Measurements from ENCODE around the gene MALAT1. TPM values are rescaled to one million over a fixed set of nuclear protein-coding genes. Genes with fewer than 3 reads are reported as not detected.

MALAT1 gene
- total and polyA plus RNA-seq, 2 of the 13 experiments (the other 11 are each of a cell fraction or from before 2014, with no cell fraction given), result 143 to 1,237 TPM

- TF ChIP-seq, protein P1, sequence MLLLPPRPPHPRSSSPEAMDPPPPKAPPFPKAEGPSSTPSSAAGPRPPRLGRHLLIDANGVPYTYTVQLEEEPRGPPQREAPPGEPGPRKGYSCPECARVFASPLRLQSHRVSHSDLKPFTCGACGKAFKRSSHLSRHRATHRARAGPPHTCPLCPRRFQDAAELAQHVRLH (CRISPR knock-in tag; IDR thresholded peaks at IDR 0.05; ENCODE audit: borderline replicate concordance, low read depth), result peak; percentile 60
- TF ChIP-seq ZNF333 (CRISPR knock-in tag; IDR thresholded peaks at IDR 0.05; ENCODE audit: borderline replicate concordance) (peak; percentile 57; the same call in 1 of the 2 replicates), ZNF878 (CRISPR knock-in tag; IDR thresholded peaks at IDR 0.05) (no peak; the same call in 1 of the 2 replicates), GPN1 (CRISPR knock-in tag; IDR thresholded peaks at IDR 0.05; ENCODE audit: borderline replicate concordance) (no peak), PRDM15 (CRISPR knock-in tag; IDR thresholded peaks at IDR 0.05) (no peak), ZBTB21 (CRISPR knock-in tag; IDR thresholded peaks at IDR 0.05) (peak; percentile 21; the same call in 1 of the 2 replicates), NR2F1 (CRISPR knock-in tag; IDR thresholded peaks at IDR 0.05) (no peak; a peak in 1 of 4 replicates), HIVEP1 (CRISPR knock-in tag; IDR thresholded peaks at IDR 0.05) (peak; percentile 86), PHF5A (CRISPR knock-in tag; IDR thresholded peaks at IDR 0.05; ENCODE audit: low read depth, unreplicated experiment) (no peak), ZNF382 (CRISPR knock-in tag; IDR thresholded peaks at IDR 0.05; ENCODE audit: borderline replicate concordance) (no peak), NPAS2 (CRISPR knock-in tag; IDR thresholded peaks at IDR 0.05; ENCODE audit: borderline replicate concordance) (no peak), ESRRA (CRISPR knock-in tag; IDR thresholded peaks at IDR 0.05; ENCODE audit: low read depth) (0 out of 2 replicates have a peak, but pooled peaks have one; percentile 41), ERF (CRISPR knock-in tag; IDR thresholded peaks at IDR 0.05) (peak; percentile 93), MATR3 (CRISPR knock-in tag; IDR thresholded peaks at IDR 0.05) (no peak), ZNF260 (CRISPR knock-in tag; IDR thresholded peaks at IDR 0.05; ENCODE audit: borderline replicate concordance, low read depth) (no peak), ZNF713 (CRISPR knock-in tag; IDR thresholded peaks at IDR 0.05) (no peak)
- TF ChIP-seq, protein P2, sequence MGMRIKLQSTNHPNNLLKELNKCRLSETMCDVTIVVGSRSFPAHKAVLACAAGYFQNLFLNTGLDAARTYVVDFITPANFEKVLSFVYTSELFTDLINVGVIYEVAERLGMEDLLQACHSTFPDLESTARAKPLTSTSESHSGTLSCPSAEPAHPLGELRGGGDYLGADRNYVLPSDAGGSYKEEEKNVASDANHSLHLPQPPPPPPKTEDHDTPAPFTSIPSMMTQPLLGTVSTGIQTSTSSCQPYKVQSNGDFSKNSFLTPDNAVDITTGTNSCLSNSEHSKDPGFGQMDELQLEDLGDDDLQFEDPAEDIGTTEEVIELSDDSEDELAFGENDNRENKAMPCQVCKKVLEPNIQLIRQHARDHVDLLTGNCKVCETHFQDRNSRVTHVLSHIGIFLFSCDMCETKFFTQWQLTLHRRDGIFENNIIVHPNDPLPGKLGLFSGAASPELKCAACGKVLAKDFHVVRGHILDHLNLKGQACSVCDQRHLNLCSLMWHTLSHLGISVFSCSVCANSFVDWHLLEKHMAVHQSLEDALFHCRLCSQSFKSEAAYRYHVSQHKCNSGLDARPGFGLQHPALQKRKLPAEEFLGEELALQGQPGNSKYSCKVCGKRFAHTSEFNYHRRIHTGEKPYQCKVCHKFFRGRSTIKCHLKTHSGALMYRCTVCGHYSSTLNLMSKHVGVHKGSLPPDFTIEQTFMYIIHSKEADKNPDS (CRISPR knock-in tag; IDR thresholded peaks at IDR 0.05), result peak; percentile 88
- TF ChIP-seq, protein P3, sequence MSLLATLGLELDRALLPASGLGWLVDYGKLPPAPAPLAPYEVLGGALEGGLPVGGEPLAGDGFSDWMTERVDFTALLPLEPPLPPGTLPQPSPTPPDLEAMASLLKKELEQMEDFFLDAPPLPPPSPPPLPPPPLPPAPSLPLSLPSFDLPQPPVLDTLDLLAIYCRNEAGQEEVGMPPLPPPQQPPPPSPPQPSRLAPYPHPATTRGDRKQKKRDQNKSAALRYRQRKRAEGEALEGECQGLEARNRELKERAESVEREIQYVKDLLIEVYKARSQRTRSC (CRISPR knock-in tag; IDR thresholded peaks at IDR 0.05; ENCODE audit: low read depth), result no peak
- TF ChIP-seq, protein P4, sequence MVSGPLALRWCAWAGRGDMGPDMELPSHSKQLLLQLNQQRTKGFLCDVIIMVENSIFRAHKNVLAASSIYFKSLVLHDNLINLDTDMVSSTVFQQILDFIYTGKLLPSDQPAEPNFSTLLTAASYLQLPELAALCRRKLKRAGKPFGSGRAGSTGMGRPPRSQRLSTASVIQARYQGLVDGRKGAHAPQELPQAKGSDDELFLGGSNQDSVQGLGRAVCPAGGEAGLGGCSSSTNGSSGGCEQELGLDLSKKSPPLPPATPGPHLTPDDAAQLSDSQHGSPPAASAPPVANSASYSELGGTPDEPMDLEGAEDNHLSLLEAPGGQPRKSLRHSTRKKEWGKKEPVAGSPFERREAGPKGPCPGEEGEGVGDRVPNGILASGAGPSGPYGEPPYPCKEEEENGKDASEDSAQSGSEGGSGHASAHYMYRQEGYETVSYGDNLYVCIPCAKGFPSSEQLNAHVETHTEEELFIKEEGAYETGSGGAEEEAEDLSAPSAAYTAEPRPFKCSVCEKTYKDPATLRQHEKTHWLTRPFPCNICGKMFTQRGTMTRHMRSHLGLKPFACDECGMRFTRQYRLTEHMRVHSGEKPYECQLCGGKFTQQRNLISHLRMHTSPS (CRISPR knock-in tag; IDR thresholded peaks at IDR 0.05; ENCODE audit: low read depth), result peak; percentile 22; the same call in 1 of the 2 replicates
Observed at GRCh38 chr11:65497141-65498041, 1.5 kb upstream of the MALAT1 start (continued).

Measured in HepG2 (cell line).